BLaER1 treated with 17β-estradiol and CSF1 and Interleukin-3, amounts not matched to agents 10 nM and 100 nM (cell line): ENCODE results near the gene LRFN4.

Source experiments
- H3K27ac ChIP-seq, 11 experiments: shearing (Covaris generic); formaldehyde crosslinking; 2 replicates each; pipeline ENCODE4 v1.8.1; 2022
- H3K27me3 ChIP-seq, 11 experiments: shearing (Covaris generic); formaldehyde crosslinking; 2 replicates each; pipeline ENCODE4 v1.8.1; 2022
- H3K36me3 ChIP-seq, 11 experiments: shearing (Covaris generic); formaldehyde crosslinking; 2 replicates each; pipeline ENCODE4 v1.8.1; 2022
- H3K4me1 ChIP-seq, 10 experiments: shearing (Covaris generic); formaldehyde crosslinking; 2 replicates each; pipeline ENCODE4 v1.8.1; 2022
- H3K4me2 ChIP-seq, 11 experiments: shearing (Covaris generic); formaldehyde crosslinking; 2 replicates each; pipeline ENCODE4 v1.8.1; 2022
- H3K4me3 ChIP-seq, 10 experiments: shearing (Covaris generic); formaldehyde crosslinking; 2 replicates each; pipeline ENCODE4 v1.8.1; 2022
- H3K9ac ChIP-seq, 11 experiments: shearing (Covaris generic); formaldehyde crosslinking; 2 replicates each; pipeline ENCODE4 v1.8.1; 2022
- H3K9me3 ChIP-seq, 11 experiments: shearing (Covaris generic); formaldehyde crosslinking; replicated peaks in 1 of 11; 2 replicates each; pipeline ENCODE4 v1.8.1; 2022
- H4K20me1 ChIP-seq, 11 experiments: shearing (Covaris generic); formaldehyde crosslinking; 2 replicates each; pipeline ENCODE4 v1.8.1; 2022
- Cebpa-rat ChIP-seq, 11 experiments: shearing (Covaris generic); IDR thresholded peaks; 2 replicates each; pipeline ENCODE4 v1.8.1; 2022

The LRFN4 gene

DNA sequence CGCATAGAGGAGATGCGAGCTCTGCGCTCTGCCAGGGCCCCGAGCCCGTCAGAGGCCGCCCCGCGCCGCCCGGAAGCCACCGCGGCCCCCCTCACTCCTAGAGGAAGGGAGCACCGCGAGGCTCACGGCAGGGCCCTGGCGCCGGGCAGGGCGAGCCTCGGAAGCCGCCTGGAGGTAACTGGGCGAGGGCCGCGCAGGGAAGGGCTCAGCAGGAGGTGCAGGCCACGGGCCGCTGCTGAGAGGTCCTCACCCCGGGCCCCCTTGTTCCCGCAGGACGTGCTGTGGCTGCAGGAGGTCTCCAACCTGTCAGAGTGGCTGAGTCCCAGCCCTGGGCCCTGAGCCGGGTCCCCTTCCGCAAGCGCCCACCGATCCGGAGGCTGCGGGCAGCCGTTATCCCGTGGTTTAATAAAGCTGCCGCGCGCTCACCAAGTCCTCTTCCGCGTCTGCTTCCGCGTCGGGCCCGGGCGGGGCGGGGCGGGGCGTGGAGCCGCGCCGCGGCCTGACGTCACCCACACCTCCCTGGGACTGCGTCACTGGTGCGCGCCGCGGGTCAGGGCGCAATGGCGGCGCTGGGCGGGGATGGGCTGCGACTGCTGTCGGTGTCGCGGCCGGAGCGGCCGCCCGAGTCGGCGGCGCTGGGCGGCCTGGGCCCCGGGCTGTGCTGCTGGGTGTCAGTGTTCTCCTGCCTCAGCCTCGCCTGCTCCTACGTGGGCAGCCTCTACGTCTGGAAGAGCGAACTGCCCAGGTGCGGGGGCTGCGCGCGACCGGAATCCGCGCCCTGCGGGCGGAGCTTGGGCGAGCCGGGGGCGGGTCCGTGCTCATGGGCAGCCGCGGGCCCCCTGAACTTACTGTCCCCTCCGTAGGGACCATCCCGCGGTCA, 13.7 kb upstream of the LRFN4 start, which contains the start of gene RCE1:
TSS of gene RCE1 (plus strand) at position 546 of the 880 bp plus-strand sequence. CDS start at position 561, 15 bp downstream.
- Histone ChIP-seq H3K27me3 (no peaks in the 10 kb centered on the region), H3K4me2 (peak within 1 kb of the TSS; percentile 94 to 99 (median 97)), H3K9ac (peak within 1 kb of the TSS; percentile 95 to 100 (median 99)), H3K36me3 (peaks cover 44 to 75% (median 50%) of the 10 kb centered on the region in 11 experiments), H3K4me3 (peak within 1 kb of the TSS; percentile 84 to 98 (median 96)), H4K20me1 (peaks cover 31 to 76% (median 51%) of the 10 kb centered on the region in 11 experiments; a peak in 20 of 22 replicates), H3K9me3 (no peaks in the 10 kb centered on the region), H3K27ac (peak within 1 kb of the TSS; percentile 96 to 100 (median 99)), H3K4me1 (peaks cover 33 to 72% (median 58%) of the 10 kb centered on the region in 10 experiments)
- TF ChIP-seq Cebpa-rat (IDR thresholded peaks at IDR 0.05), result no peak

DNA sequence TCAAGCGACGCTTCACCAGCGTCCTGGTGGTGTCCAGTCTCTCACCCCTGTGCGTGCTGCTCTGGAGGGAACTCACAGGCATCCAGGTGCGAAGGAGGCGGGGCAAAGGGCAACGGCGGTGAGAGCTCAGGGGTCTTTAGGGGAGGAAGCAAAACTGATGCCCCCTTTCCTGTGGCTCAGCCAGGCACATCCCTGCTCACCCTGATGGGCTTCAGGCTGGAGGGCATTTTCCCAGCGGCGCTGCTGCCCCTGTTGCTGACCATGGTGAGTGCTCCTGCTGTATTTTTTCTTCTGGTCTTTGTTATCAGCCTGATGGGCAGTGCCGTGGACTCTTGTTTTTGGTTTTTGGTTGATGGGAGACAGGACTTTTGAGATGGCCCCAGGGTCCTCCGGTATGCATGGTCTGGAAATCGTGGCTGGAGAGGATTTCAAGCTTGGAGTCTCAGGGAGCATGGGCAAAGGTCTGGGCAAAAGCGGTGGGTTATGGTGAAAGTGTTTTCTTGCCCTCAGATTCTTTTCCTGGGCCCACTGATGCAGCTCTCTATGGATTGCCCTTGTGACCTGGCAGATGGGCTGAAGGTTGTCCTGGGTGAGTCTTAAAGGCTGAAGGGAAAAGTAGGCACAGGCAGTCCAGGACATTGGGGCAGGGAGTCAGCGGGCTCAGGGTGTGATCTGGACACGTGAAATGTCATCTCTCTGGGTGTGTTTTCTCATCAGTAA, 12.9 kb upstream of the LRFN4 start:
- TF ChIP-seq Cebpa-rat (IDR thresholded peaks at IDR 0.05), result no peak
- Histone ChIP-seq H4K20me1 (peaks cover 30 to 68% (median 50%) of the 10 kb centered on the region in 11 experiments; a peak in 20 of 22 replicates), H3K9me3 (no peaks in the 10 kb centered on the region), H3K27ac (peak overlapping the region; percentile 96 to 100 (median 99)), H3K4me3 (peak overlapping the region; percentile 84 to 98 (median 96)), H3K4me2 (peak overlapping the region; percentile 92 to 99 (median 95)), H3K27me3 (no peaks in the 10 kb centered on the region), H3K36me3 (peaks cover 45 to 75% (median 54%) of the 10 kb centered on the region in 11 experiments), H3K9ac (peak overlapping the region; percentile 95 to 100 (median 99)), H3K4me1 (peaks cover 33 to 73% (median 58%) of the 10 kb centered on the region in 10 experiments)

DNA sequence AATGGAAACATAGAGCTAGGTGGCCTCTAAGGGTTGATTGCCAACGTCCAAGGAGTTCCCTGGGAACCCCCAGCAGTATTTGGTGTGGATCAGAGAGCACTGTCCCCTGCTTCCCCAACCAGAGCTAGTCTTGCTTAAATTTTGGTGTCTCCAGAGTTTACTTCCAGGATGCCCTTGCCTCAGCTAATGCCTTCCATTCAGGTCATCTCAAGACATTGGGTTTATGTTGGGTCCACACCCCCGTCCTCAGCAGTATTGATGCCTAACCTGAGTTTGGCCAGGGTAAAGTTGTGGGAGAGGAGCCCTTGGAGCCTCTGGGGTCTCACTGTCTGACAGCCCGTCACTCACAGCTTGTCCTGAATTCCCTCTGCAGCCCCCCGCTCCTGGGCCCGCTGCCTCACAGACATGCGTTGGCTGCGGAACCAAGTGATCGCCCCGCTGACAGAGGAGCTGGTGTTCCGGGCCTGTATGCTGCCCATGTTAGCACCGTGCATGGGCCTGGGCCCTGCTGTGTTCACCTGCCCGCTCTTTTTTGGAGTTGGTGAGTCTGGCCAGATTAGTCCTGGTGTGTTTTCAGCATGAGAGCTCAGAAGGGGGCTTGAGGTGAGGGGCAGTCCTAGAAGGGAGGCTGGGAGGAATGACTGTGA, 12.2 kb upstream of the LRFN4 start:
- Histone ChIP-seq H4K20me1 (peaks cover 23 to 62% (median 43%) of the 10 kb centered on the region in 11 experiments; a peak in 20 of 22 replicates), H3K4me2 (peak overlapping the region; percentile 92 to 99 (median 95)), H3K36me3 (peaks cover 43 to 75% (median 52%) of the 10 kb centered on the region in 11 experiments), H3K4me1 (peaks cover 33 to 69% (median 58%) of the 10 kb centered on the region in 10 experiments), H3K9ac (peak overlapping the region; percentile 95 to 100 (median 99)), H3K27ac (peak overlapping the region in 6 of 11 experiments; percentile 97 to 100 (median 99); a peak in 7 of 22 replicates), H3K4me3 (peak overlapping the region; percentile 84 to 98 (median 96)), H3K27me3 (no peaks in the 10 kb centered on the region), H3K9me3 (no peaks in the 10 kb centered on the region)
- no peak for TF ChIP-seq Cebpa-rat (IDR thresholded peaks at IDR 0.05)

DNA sequence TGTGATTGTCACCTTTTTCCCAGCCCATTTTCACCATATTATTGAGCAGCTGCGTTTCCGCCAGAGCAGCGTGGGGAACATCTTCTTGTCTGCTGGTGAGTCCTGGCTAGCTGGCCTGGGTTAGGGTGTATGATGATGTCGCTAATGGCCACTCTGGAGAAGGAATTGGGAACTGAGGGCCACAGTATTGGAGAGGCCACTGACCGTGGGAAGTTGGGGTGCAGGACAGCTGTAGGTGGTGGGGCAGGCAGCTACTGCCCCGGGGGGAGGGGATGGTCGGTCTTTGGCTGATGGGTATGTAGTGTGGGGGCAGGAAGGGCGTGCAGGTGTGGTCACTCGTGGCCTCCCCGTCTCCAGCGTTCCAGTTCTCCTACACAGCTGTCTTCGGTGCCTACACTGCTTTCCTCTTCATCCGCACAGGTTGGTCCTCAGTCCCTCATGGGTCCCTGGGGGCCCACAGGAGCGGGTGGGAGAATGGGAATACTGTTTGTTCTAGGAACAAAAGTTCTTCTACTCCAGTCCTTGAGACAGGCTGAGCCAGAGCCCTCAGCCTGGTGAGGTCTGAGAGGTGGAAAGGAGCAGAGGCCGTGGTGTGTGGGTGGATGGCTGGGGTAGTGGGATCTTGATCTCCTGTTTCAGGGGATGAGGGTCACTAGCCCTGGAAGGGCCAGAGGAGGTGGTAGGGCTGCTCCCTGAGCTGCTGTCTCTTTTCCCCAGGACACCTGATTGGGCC, 11.6 kb upstream of the LRFN4 start:
- Histone ChIP-seq H3K27ac (peak overlapping the region in 4 of 11 experiments; percentile 12 to 69 (median 38); a peak in 3 of 22 replicates), H3K36me3 (peaks cover 36 to 75% (median 47%) of the 10 kb centered on the region in 11 experiments), H3K4me3 (peak overlapping the region in 1 of 10 experiments; percentile 98; a peak in 2 of 20 replicates), H3K9me3 (no peaks in the 10 kb centered on the region), H3K9ac (peak overlapping the region in 10 of 11 experiments; percentile 12 to 100 (median 99); a peak in 15 of 22 replicates), H4K20me1 (peaks cover 16 to 55% (median 36%) of the 10 kb centered on the region in 11 experiments; a peak in 20 of 22 replicates), H3K4me2 (peak overlapping the region in 10 of 11 experiments; percentile 92 to 99 (median 94); a peak in 18 of 22 replicates), H3K4me1 (peaks cover 28 to 62% (median 52%) of the 10 kb centered on the region in 10 experiments), H3K27me3 (no peaks in the 10 kb centered on the region)
- TF ChIP-seq Cebpa-rat (IDR thresholded peaks at IDR 0.05), result no peak

DNA sequence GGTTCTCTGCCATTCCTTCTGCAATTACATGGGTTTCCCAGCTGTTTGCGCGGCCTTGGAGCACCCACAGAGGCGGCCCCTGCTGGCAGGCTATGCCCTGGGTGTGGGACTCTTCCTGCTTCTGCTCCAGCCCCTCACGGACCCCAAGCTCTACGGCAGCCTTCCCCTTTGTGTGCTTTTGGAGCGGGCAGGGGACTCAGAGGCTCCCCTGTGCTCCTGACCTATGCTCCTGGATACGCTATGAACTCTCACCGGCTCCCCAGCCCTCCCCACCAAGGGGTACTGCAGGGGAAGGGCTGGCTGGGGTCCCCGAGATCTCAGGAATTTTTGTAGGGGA, 11.0 kb upstream of the LRFN4 start:
- Histone ChIP-seq H3K4me3 (no peak overlapping the region), H3K27me3 (no peaks in the 10 kb centered on the region), H3K36me3 (peaks cover 35 to 75% (median 47%) of the 10 kb centered on the region in 11 experiments), H3K27ac (peak overlapping the region in 6 of 11 experiments; percentile 12 to 69 (median 42); a peak in 7 of 22 replicates), H4K20me1 (peaks cover 11 to 50% (median 31%) of the 10 kb centered on the region in 11 experiments; a peak in 17 of 22 replicates), H3K4me2 (peak overlapping the region in 5 of 11 experiments; percentile 60 to 95 (median 93); a peak in 10 of 22 replicates), H3K9me3 (no peaks in the 10 kb centered on the region), H3K4me1 (peaks cover 23 to 62% (median 50%) of the 10 kb centered on the region in 10 experiments), H3K9ac (peak overlapping the region in 7 of 11 experiments; percentile 12 to 99 (median 26); a peak in 6 of 22 replicates)
- TF ChIP-seq Cebpa-rat (IDR thresholded peaks at IDR 0.05), result no peak

DNA sequence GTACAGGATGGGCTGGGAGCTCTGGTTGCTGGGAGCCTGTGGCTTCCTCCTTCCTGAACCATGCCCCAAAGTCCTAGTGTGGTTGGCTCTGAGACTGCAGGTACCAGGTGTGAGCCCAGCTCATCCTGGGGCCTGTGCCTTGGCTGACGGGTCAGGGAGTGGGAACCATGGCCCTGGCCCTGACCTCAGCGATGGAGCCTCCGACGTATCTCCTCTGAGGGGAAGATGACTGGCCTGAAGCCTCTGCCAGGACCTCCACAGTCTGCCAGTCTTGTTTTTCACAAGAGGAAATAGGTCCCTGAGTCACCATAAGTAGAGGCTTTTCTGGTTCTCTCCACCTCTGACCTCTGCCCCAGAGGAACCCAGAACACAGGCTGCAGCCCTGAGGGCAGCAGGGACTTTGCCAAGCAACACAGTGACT, 10.2 kb upstream of the LRFN4 start:
- Histone ChIP-seq H3K9ac (peak overlapping the region in 7 of 11 experiments; percentile 10 to 99 (median 32); a peak in 11 of 22 replicates), H3K27me3 (no peaks in the 10 kb centered on the region), H3K4me2 (peak overlapping the region in 5 of 11 experiments; percentile 60 to 95 (median 93); a peak in 10 of 22 replicates), H3K4me3 (no peak overlapping the region), H3K27ac (peak overlapping the region in 5 of 11 experiments; percentile 7 to 69 (median 51); a peak in 9 of 22 replicates), H3K9me3 (no peaks in the 10 kb centered on the region), H3K4me1 (peaks cover 28 to 62% (median 50%) of the 10 kb centered on the region in 10 experiments), H3K36me3 (peaks cover 35 to 68% (median 47%) of the 10 kb centered on the region in 11 experiments), H4K20me1 (peaks cover 4 to 44% (median 30%) of the 10 kb centered on the region in 11 experiments; a peak in 17 of 22 replicates)
- TF ChIP-seq Cebpa-rat (IDR thresholded peaks at IDR 0.05), result no peak

DNA sequence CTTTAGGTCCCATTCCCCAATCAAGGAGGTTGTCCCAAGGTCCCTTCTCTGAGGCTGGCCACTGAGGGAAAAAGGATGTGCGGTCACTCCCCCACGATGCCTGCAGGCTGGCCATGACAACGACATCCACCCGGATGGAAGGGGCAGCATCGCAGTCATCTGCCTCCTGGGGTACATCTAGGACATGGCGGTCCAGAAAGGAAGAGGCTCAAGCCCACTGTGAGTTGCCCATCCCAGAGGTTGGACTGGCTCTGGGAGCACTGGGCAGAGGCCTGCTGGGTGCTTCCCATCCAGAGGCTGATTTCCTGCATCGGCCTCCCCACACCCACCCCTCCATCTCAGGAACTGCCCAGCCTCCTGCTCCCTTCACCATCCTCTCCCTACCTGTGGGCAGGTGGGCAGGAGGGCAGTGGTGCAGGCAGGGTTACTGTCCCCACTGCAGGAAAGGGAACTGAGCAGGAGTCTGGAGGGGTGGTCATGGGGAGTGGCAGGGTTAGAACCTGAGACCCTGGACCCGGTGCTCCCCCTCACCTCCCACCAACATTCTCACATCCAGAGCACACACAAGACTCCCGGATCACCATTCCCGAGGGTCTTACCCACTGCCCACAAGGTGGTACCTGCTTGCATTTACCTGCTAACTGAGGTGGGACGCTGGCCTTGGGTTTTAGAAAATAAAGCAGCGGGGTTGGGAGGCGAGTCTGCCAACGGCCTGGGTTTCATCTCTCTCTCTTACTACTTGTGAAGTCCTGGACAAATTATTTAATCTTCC, 9.2 kb upstream of the LRFN4 start:
- peaks cover 0 to 35% (median 23%) of the 10 kb centered on the region in 11 experiments; a peak in 14 of 22 replicates for H4K20me1 ChIP-seq
- H3K4me3 ChIP-seq, result no peak overlapping the region
- peaks cover 35 to 63% (median 47%) of the 10 kb centered on the region in 11 experiments for H3K36me3 ChIP-seq
- no peaks in the 10 kb centered on the region for H3K9me3 ChIP-seq
- peaks cover 30 to 65% (median 54%) of the 10 kb centered on the region in 10 experiments for H3K4me1 ChIP-seq
- H3K9ac ChIP-seq, result peak overlapping the region in 2 of 11 experiments; percentile 10 to 18; a peak in 1 of 22 replicates
- H3K27me3 ChIP-seq, result no peaks in the 10 kb centered on the region
- peak overlapping the region in 2 of 11 experiments; percentile 12 to 37; a peak in 2 of 22 replicates for H3K4me2 ChIP-seq
- 0 out of 22 replicates have a peak overlapping the region, but pooled peaks of 1 of the 11 experiments have one; percentile 11 for H3K27ac ChIP-seq
- no peak for TF ChIP-seq Cebpa-rat (IDR thresholded peaks at IDR 0.05)
